NCI-H446 (cell line): ENCODE results near the gene RRP36.
A peak's percentile ranks its signal among the peaks of the same experiment; 100 is the strongest.

Source experiments
- DNase-seq, 2 experiments: peaks; one replicate each; lab custom pipeline; 2025; lab: John Stamatoyannopoulos, UW

RRP36 gene

GRCh38 chr6:43062818-43063217, 41.4 kb downstream of the RRP36 start:
- no peak for DNase-seq

- DNase-seq, result peak; percentile 64 to 69
Measured at GRCh38 chr6:43070028-43070632, 48.7 kb downstream of the RRP36 start.

GRCh38 chr6:43074847-43075669, 53.6 kb downstream of the RRP36 start:
- no peak for DNase-seq

- peak; percentile 71 to 87 for DNase-seq
Measured at GRCh38 chr6:43075670-43076463, 54.4 kb downstream of the RRP36 start, which contains the start of gene PTK7. Gene PTK7 (plus strand): TSS chr6:43076314. CDS start chr6:43076489, 175 bp downstream.

GRCh38 chr6:43076464-43077332, 55.3 kb downstream of the RRP36 start:
- DNase-seq, result peak in 1 of 2 experiments; percentile 58

GRCh38 chr6:43077333-43077809, 55.9 kb downstream of the RRP36 start:
- no peak for DNase-seq

- peak in 1 of 2 experiments; percentile 20 for DNase-seq
Measured at GRCh38 chr6:43077981-43078511, 56.6 kb downstream of the RRP36 start.

GRCh38 chr6:43078691-43079090, 57.3 kb downstream of the RRP36 start:
- no peak for DNase-seq
